ENCODE results near the gene KRT85. TPM values are rescaled to one million over a fixed set of nuclear protein-coding genes. Genes with fewer than 3 reads are reported as not detected.

The KRT85 gene
- total RNA-seq, 1 donor from 2014 or later = not detected

GRCh38 chr12:52371716-52372115 lies 4.4 kb upstream of the KRT85 start:
- intact Hi-C loops (cut with DNase I) = loop anchor here (10.0 kb wide), 1 partner anchor 503 kb away; no protein-coding TSS in a partner anchor
- DNase-seq (ENCODE audit: low spot score) (no peak), ATAC-seq (peak; percentile 42)

GRCh38 chr12:52370926-52371608 lies 3.8 kb upstream of the KRT85 start:
- intact Hi-C loops (cut with DNase I) = loop anchor here (10.0 kb wide), 1 partner anchor 504 kb away; no protein-coding TSS in a partner anchor
- ATAC-seq = peak; percentile 95
- DNase-seq (ENCODE audit: low spot score) = peak; percentile 81

DNA sequence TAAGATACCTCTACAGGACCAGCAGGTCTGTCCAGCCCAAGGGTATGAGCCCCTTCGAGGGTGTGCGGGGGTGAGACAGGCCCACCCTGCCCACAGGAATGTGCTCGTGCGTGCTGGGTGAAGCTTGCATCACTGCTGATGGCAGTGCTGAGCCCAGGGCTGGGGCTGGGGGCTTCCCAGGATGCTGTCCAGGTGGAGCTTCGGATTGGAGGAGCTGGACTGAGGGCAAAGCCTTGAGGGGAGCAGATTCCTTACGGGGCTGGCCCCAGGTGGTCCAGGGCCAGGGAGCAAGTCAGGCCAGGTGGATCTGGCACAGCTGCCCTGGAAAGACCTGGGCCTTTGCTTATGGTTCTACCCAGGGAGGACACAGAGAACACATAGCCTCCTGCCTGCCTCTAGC lies 2.5 kb upstream of the KRT85 start:
- ATAC-seq (no peak), DNase-seq (ENCODE audit: low spot score) (no peak)
- intact Hi-C loops (cut with DNase I) = loop anchor here (10.0 kb wide), 1 partner anchor 505 kb away; no protein-coding TSS in a partner anchor

DNA sequence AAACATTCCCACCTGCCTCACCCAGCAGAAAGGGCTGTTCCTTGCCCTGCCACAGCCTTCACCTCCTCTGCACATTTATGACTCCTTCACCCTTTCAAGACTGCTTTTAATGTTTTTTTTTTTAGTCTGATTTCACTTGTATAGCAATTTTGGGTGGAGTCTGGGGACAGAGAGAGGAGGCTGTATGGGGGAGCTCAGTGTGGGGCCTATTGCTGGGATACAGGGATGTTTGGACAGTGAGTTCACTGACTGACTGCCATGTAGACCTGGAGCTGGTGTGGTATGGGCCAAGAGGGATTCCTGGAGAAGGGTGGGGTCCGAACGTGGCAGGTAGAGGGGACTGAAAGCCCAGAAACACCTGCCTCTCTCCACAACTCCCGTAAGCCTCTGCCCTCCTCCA lies 1.9 kb upstream of the KRT85 start:
- ATAC-seq (no peak), DNase-seq (ENCODE audit: low spot score) (no peak)
- intact Hi-C loops (cut with DNase I) = no loop called here

- ATAC-seq (no peak), DNase-seq (ENCODE audit: low spot score) (no peak)
- intact Hi-C loops (cut with DNase I) = no loop called here
Observed at GRCh38 chr12:52368508-52368907, 1.2 kb upstream of the KRT85 start.

DNA sequence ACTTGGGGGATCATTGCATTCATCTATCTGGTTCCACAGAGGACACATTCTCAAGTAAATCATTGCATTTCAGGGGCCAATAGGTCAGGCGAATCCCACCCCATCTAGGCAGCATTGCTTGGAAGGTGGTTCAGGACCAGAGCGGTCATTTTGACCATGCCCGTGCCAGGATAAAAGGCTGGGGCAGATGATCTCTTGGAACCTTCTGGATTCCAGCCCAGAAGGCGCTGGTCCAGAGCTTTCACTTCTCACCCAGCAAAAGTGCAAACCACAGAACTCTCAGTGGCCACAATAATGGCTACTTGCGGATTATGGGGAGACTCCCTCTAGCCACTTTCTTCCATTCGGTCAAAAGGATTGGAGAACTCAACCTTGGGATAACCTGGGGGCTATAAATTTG lies 595 bp upstream of the KRT85 start:
- intact Hi-C loops (cut with DNase I) = no loop called here
- no peak for ATAC-seq
- no peak for DNase-seq (ENCODE audit: low spot score)

GRCh38 chr12:52364901-52365489 lies 2.3 kb downstream of the KRT85 start:
- no peak for DNase-seq (ENCODE audit: low spot score)
- intact Hi-C loops (cut with DNase I) = no loop called here

DNA sequence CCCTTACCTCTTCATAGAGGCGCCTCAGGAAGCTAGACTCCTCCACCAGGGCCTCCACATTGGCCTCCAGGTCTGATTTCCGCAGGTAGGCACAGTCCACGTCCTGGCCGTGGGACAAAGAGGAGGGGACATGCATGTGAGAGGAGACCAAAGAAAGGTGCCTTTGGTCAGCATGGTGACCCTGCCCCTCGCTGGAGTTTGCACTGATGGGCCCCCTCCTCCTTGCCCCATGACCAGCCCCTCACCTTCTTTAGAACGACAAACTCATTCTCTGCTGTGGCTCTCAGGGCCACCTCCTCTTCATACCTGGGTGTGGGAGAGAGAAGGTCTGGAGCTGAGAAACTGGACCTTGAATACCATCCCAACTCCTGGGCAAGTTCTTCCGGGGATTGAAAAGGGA lies 3.2 kb downstream of the KRT85 start:
- ATAC-seq (no peak), DNase-seq (ENCODE audit: low spot score) (no peak)
- intact Hi-C loops (cut with DNase I) = no loop called here

More at GRCh38 chr12:52364901-52365489, 2.3 kb downstream of the KRT85 start:
- ATAC-seq = no peak

DNA sequence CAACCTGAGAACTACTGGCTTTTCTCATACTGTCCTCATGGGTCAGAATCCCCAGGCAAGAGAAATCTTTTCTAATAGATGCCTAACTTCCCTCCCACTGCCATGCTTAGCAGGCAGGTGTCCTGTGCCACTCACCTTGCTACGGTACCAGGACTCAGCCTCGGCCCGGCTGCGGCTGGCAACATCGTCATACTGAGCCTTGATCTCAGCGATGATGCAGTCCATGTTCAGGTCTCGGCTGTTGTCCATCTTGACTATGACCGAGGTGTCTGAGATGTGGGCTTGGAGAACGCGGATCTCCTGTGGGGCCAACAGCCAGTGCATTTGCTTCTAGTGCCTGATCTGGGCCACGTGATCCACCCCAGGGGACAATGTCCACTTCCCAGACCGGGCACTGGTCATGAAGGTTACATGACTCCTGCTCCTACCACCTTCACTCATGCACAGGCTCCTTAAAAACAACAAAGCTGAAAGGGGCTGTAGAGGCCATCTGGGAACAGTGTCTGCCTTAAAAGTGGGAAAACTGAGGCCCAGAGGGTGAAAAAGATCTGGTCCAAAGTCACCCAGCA lies 4.1 kb downstream of the KRT85 start:
- no peak for DNase-seq (ENCODE audit: low spot score)
- intact Hi-C loops (cut with DNase I) = no loop called here
- no peak for ATAC-seq

DNA sequence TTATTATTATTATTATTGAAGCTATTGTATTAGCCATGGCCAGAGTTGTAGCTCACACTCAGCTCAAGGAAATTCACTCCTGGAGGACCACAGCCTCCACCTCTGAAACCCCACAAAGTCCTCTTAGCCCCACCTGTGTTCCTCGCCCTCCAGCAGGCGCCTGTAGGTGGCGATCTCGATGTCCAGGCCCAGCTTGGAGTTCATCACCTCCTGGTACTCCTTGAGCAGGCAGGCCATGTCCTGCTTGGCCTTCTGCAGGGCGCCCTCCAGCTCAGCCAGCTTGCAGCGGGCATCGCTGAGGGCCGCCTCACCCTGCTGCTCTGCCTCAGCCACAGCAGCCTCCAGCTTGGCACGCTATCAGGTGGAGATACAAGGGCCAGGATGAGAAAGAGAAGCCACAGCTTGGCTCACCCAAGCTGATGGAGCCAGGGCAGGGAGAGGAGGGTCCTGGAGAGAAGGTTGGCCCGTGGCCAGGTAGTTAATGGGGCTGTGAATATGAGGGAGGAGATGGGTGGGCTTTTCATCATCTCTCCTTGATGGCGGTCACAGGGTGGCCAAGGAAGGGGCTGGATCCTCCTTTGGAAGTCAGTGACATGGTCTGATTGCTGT lies 5.1 kb downstream of the KRT85 start:
- DNase-seq (ENCODE audit: low spot score) (no peak), ATAC-seq (no peak)
- intact Hi-C loops (cut with DNase I) = no loop called here

- DNase-seq (ENCODE audit: low spot score) (peak; percentile 17), ATAC-seq (no peak)
- intact Hi-C loops (cut with DNase I) = no loop called here
Observed at GRCh38 chr12:52361553-52361952, 5.7 kb downstream of the KRT85 start.

DNA sequence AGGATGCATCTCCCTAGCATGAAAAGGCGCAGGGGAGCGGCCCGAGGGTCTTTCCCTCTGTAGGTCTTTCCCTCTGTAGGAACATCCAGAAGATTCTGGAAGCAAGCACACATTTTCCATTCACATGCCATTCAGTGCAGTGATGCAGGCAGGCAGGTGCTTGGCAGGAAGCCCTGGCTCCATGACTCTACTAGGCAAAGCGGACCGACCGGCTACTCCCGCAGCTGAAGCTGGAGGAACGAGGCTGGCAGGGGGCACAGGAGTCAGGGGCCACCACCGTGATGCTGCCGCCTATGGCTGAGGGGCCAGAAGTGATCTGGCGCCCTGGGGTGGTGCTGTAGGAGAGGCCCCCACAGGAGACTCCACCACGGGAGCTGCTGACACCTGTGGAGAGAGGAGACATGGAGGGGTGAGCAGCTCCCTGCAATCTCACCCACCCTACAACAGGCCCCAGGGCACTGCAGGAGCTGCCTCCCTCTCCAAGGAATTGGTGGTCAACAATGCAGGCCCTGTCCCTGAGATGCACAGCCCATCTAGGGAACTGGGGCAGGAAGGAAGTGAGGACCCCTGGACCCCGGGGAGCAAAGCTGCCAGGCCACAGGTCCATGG lies 6.5 kb downstream of the KRT85 start:
- DNase-seq (ENCODE audit: low spot score) (peak; percentile 53), ATAC-seq (peak; percentile 23)
- intact Hi-C loops (cut with DNase I) = no loop called here

- DNase-seq (ENCODE audit: low spot score) = peak; percentile 30
- ATAC-seq = no peak
- intact Hi-C loops (cut with DNase I) = no loop called here
Observed at GRCh38 chr12:52360106-52360662, 7.1 kb downstream of the KRT85 start.

DNA sequence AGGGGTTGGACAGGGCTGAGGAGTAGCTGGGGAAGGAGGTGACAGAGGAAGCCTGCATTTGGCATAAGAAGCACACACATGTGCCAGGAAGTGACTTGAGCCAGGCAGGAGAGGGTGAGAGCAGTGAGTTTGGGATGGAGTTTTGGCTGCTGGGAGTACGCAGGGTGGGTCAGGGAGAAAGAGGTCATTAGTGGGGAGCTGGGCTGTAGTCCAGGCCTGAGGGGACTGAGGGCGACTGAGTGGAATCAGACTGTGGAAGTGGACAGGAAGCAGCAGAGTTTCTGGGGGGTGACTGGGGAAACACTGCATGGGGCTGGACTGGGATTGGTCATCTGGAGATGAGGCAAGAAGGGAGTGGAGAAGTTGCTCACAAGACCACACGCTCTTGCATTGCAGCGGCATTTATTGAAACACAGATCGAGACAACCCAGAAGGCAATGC lies 7.6 kb downstream of the KRT85 start:
- intact Hi-C loops (cut with DNase I) = no loop called here
- ATAC-seq (no peak), DNase-seq (ENCODE audit: low spot score) (peak; percentile 32)

DNA sequence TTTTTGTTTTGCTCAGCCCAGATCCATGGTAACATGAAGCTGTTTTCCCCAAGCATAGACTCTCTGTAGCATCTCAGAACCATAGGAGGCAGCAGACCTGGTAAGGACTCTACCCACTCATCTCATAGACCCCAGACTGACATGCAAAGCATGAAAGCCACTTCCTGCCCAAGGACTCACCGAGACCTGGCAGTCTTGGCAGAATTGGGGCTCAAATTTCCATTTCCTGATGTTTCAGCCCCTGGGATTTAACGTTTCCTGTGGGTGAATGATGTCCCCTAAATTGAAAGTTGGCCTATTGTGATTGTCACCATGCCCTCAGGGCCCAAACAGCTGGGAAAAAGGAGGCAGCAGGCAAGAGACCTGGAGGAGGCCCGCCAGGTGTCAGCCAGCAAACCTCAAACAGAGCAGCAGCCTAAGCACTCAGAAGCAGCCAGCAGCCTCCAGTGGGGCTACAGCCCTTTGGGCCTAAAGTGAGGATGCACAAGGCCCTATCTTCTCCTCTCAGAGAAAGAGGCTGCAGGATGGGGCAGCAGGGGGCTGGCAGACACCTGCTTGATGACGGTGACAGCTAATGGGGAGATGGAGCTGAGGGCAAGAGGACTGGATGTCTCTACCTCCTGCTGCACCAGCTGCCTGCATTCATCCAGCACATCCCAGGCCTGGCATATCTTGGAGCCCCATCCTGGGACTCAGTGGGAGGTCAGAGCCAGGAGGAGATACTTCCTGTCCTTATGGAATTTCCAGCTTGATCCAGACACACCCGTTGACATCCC lies 8.5 kb downstream of the KRT85 start:
- no peak for ATAC-seq
- DNase-seq (ENCODE audit: low spot score) = no peak
- intact Hi-C loops (cut with DNase I) = no loop called here

DNA sequence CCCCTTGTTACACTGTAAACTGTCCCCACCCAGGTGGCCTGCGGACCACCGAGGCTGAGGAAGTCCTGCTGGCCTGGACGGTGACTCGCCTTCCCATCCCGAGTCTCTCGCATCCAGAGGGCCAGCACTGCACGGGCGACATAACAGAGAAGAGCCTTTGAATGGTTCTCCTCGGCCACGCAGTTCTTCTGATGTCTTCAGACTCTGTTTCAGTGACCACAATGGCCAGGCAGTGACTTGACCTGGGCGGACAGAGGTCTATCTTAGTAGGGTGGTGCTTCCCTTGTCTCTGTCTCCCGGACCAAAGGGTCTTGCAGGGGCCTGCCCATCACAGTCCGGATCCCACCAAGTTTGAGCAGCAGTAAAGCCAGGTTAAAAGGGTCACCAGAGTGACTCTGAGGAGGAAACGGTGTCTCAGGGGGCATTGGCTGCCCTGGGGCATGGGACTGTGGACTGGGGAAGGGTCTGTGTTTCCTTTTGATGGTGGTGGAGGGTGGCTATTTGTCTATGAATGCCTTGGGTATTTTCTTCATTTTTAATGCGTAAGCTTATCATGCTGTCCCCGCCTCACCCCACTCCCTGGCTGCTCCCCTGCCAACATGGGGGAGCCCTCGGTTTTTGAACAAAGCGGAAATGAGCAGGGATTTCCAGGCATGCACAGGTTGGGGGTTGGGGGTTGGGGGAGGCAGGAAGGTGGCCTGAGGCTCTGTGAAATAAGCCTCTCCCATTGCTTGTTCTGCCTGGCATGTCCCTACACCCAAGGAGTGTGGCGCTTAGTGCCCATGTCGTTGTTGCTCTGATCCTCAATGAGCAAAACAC lies 10.3 kb downstream of the KRT85 start:
- ATAC-seq (no peak), DNase-seq (ENCODE audit: low spot score) (peak; percentile 37)
- intact Hi-C loops (cut with DNase I) = no loop called here

DNA sequence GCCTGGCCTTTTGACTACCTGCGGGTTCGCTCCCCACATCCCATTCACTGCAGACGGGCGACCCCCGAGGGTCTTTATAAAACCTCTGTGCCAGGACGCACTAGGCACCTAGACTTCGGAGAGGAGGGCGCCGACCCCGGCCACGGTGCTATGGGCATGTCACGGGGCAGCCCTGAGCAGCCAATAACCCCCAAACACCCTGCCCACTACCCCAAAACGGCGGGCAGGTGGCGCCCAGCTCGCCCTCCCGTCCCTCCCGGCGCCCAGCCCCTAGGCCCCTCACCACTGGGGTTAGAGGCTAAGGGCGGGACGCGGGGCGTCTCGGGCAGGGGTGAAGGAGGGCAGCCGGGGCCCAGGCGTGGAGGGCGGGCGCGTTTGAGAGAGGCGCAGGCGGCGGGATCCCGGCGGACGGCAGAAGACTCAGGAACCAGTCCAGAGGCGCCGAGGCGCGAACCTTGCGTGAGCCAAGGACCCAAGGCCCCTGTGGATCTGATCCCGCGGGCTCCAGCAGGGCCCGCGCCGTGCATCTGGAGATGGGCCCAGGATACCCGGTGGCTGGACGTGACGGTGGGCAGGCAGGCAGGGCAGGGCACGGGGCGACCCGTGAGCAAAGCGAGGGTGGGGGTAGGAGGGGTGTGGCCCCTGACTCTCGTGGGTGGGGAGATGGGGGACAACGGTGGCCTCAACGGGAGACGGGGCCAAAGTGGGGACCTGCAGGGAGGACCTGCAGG lies 11.1 kb downstream of the KRT85 start:
- ATAC-seq = no peak

More for the DNA sequence above, 11.1 kb downstream of the KRT85 start:
- intact Hi-C loops (cut with DNase I) = no loop called here
- peak; percentile 53 for DNase-seq (ENCODE audit: low spot score)

Data from sciatic nerve (tissue), 2 donors.